Endothelial cell of coronary artery (primary cell): ENCODE data around the gene ZNF835. TPM values are rescaled to one million over a fixed set of nuclear protein-coding genes. Genes with fewer than 3 reads are reported as not detected.

Source experiments
- total RNA-seq: library from RNA; depleted of rRNA; stranded (reverse); fragments of >200 nt; gene quantifications from 2 replicates; pipeline ENCODE4 v1.2.3, GENCODE V29; 2014

ZNF835 gene
- under 0.01 and 0.19 TPM in 2 replicates for total RNA-seq

GRCh38 chr19:56671613-56671994, at the start of gene ZNF835:
Gene ZNF835, minus strand, starts transcription at chr19:56671757. Its CDS starts 6,559 bp downstream, at chr19:56665198.

DNA sequence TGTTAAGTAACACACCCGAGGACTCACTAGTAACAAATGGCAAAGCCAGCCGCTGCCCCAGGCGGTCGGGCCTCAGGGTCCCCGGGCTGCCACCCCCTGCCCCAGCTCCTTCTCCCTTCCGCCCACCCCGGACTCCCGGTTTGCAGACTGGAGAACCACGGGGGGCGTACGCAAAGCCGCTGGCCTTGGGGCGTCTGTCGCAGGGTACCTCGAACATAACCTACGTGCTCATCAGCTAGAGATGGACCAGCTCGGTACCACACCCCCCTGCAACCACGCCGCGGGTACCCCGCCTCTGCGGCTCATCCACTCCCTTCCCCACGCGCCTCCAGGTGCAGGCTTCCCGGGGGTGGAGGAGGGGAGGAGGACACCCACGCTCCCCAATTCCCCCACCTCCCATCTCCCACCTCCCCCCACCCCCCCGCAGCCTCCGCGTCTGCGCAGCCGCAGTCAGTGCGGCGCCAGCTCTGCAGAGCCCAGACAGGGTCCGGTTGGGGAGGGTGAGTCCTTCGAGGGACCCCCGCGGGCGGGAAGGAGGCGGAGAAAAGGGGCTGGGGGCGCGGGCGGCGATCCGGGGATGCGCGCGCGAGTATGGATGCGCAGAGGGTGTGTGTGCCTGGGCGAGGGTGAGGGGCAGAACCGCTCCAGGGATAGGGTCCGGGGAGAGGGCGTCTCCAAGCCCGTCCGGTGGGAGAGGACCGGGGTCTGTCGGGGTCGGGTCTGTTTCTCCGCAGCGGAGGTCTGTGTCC, 28.7 kb downstream of the ZNF835 start, which contains the start of gene SMIM17:
Gene SMIM17 (plus strand): TSS at position 449 of the 749 bp plus-strand sequence. CDS start 2,509 bp downstream, outside the sequence.

Other genes with a start within 250 kb of the ZNF835 start
- gene ZNF667, start 194.4 kb downstream of the ZNF835 start, total RNA-seq = 1.1 and 3.2 TPM in 2 replicates
- 0.81 and 2.0 TPM in 2 replicates for gene ZNF471, start 163.9 kb downstream of the ZNF835 start, total RNA-seq
- 3.5 and 5.4 TPM in 2 replicates for gene ZFP28, start 132.8 kb downstream of the ZNF835 start, total RNA-seq
- 3.1 and 5.5 TPM in 2 replicates for gene ZNF470, start 104.3 kb downstream of the ZNF835 start, total RNA-seq
- gene ZNF71, start 76.5 kb downstream of the ZNF835 start, total RNA-seq = 9.5 and 11.6 TPM in 2 replicates
- gene SMIM17, start 28.6 kb downstream of the ZNF835 start, total RNA-seq = 0.09 and 0.28 TPM in 2 replicates
- gene PEG3, start 169.0 kb upstream of the ZNF835 start, total RNA-seq = 0.18 and 1.2 TPM in 2 replicates
- gene ZIM2, start 169.0 kb upstream of the ZNF835 start, total RNA-seq = not detected in 2 replicates